B cell (primary cell): ENCODE data around the gene PIK3C3. TPM values are rescaled to one million over a fixed set of nuclear protein-coding genes. Genes with fewer than 3 reads are reported as not detected.

ENCODE experiments used
- ATAC-seq: fragments of 200-7000 bp; cut with Tn5 transposase; one replicate; pipeline ENCODE4 v1.10.0; 2021; ENCODE audit warnings: low read depth, mild to moderate bottlenecking, moderate number of reproducible peaks, moderate library complexity
- CTCF ChIA-PET: fragments of 350-600 bp; sonication (Branson Sonifier 250); formaldehyde crosslinking; loops from one replicate; lab custom pipeline; 2021; ENCODE audit warnings: antibody characterized with exemption, inconsistent platforms; lab: Charles Lee
- POLR2A ChIA-PET: fragments of 350-600 bp; sonication (Branson Sonifier 250); formaldehyde crosslinking; loops from one replicate; lab custom pipeline; 2021; ENCODE audit warnings: antibody characterized with exemption; lab: Charles Lee
- DNase-seq: peaks from one replicate; pipeline ENCODE4 v3.0.0; 2013
- H2AFZ ChIP-seq: 2 replicates; pipeline ENCODE4 v1.6.1; 2012; ENCODE audit warnings: mild to moderate bottlenecking, low read depth, low read length; ENCODE audit not compliant: insufficient read depth, poor library complexity, severe bottlenecking
- H3K27ac ChIP-seq, 2 donors: 1 replicate in 1 of 2; 2 replicates in 1 of 2; pipeline ENCODE4 v1.5.1; 2012 to 2013; ENCODE audit warnings: low read length in 2 of 2, mild to moderate bottlenecking in 2 of 2, moderate library complexity in 1 of 2
- H3K27me3 ChIP-seq, 4 experiments: fragments of 200-600 bp in 1 of 4; sonication (generic) in 1 of 4; replicated peaks in 1 of 4; 1 replicate in 2 of 4; 2 replicates in 2 of 4; pipeline versions ENCODE4 v1.6.1 to v1.7.0; 2013 to 2016; ENCODE audit warnings: low read length in 3 of 4, mild to moderate bottlenecking in 2 of 4, mixed read lengths in 1 of 4, moderate library complexity in 1 of 4; ENCODE audit not compliant: insufficient read depth in 4 of 4, control insufficient read depth in 3 of 4; ENCODE audit errors: control extremely low read depth in 1 of 4
- H3K36me3 ChIP-seq, 2 experiments: replicated peaks in 1 of 2; 1 replicate in 1 of 2; 2 replicates in 1 of 2; pipeline versions ENCODE4 v1.6.1 to v1.7.1; 2013; ENCODE audit warnings: low read length in 1 of 2; ENCODE audit not compliant: insufficient read depth in 2 of 2, control insufficient read depth in 1 of 2; ENCODE audit errors: control extremely low read depth in 1 of 2, extremely low read depth in 1 of 2
- H3K4me1 ChIP-seq, 2 donors: fragments of 200-600 bp in 1 of 2; sonication (generic) in 1 of 2; 1 replicate in 1 of 2; 2 replicates in 1 of 2; pipeline versions ENCODE4 v1.5.1 to v1.6.1; 2013 to 2017; ENCODE audit warnings: low read length in 2 of 2; ENCODE audit not compliant: control insufficient read depth in 2 of 2, insufficient read depth in 2 of 2
- H3K4me2 ChIP-seq: replicated peaks from 2 replicates; pipeline ENCODE3; 2012; ENCODE audit warnings: mild to moderate bottlenecking, low read depth, low read length; ENCODE audit not compliant: poor library complexity, severe bottlenecking
- H3K4me3 ChIP-seq, 5 experiments: fragments of 200-600 bp in 1 of 5; sonication (generic) in 1 of 5; 1 replicate in 3 of 5; 2 replicates in 2 of 5; pipeline versions ENCODE4 v1.5.1 to v1.7.0; 2011 to 2016; ENCODE audit warnings: low read length in 4 of 5, mild to moderate bottlenecking in 4 of 5, low read depth in 2 of 5, control low read depth in 1 of 5, moderate library complexity in 1 of 5; ENCODE audit not compliant: insufficient read depth in 1 of 5; ENCODE audit errors: control extremely low read depth in 1 of 5, extremely low read depth in 1 of 5
- H3K79me2 ChIP-seq: fragments of 200-600 bp; sonication (generic); one replicate; pipeline ENCODE4 v1.6.0; 2016; ENCODE audit warnings: low read length; ENCODE audit not compliant: control insufficient read depth, insufficient read depth
- H3K9ac ChIP-seq: fragments of 200-600 bp; sonication (generic); 2 replicates; pipeline ENCODE4 v1.6.1; 2017; ENCODE audit warnings: mild to moderate bottlenecking, low read length, moderate library complexity
- H3K9me3 ChIP-seq, 3 donors: one replicate each; pipeline versions ENCODE4 v1.6.1 to v1.7.1; 2013; ENCODE audit warnings: low read length in 2 of 3; ENCODE audit not compliant: control insufficient read depth in 2 of 3, insufficient read depth in 1 of 3; ENCODE audit errors: control extremely low read depth in 1 of 3
- H4K20me1 ChIP-seq: 2 replicates; pipeline ENCODE4 v1.6.0; 2012; ENCODE audit warnings: mild to moderate bottlenecking, low read length; ENCODE audit not compliant: insufficient read depth, control insufficient read depth, poor library complexity, severe bottlenecking
- H3K27ac Mint-ChIP-seq: one replicate; pipeline ENCODE4 v1.8.0; 2021; ENCODE audit warnings: mixed read lengths
- H3K27me3 Mint-ChIP-seq: one replicate; pipeline ENCODE4 v1.8.0; 2021; ENCODE audit warnings: mixed read lengths
- H3K4me1 Mint-ChIP-seq: one replicate; pipeline ENCODE4 v1.8.0; 2021; ENCODE audit warnings: mixed read lengths
- H3K4me3 Mint-ChIP-seq: one replicate; pipeline ENCODE4 v1.8.0; 2021; ENCODE audit warnings: mixed read lengths
- H3K9me3 Mint-ChIP-seq: one replicate; pipeline ENCODE4 v1.8.0; 2022; ENCODE audit warnings: mixed read lengths; ENCODE audit not compliant: insufficient read depth
- CTCF ChIP-seq: fragments of 200-600 bp; IDR thresholded peaks from one replicate; pipeline ENCODE4 v1.8.0; 2022; ENCODE audit warnings: antibody characterized with exemption, mild to moderate bottlenecking
- EZH2 ChIP-seq: IDR thresholded peaks from 2 replicates; pipeline ENCODE4 v1.6.1; 2012; ENCODE audit warnings: borderline replicate concordance, low read depth, mild to moderate bottlenecking, moderate library complexity, low read length; ENCODE audit not compliant: insufficient read depth, poor library complexity, severe bottlenecking
- WGBS: methylation state at CpG from one replicate; pipeline ENCODE4 v1.1.5; 2013; ENCODE audit warnings: missing lambda C conversion rate; ENCODE audit not compliant: insufficient coverage; 5-methylcytosine and 5-hydroxymethylcytosine counted together
- intact Hi-C: fragments of 100-400 bp; cut with micrococcal nuclease; formaldehyde crosslinking; loops from one replicate; pipeline ENCODE4 v1.10.0; 2022
- polyA plus RNA-seq: library from polyadenylated mRNA; depleted of rRNA; stranded (reverse); fragments of >200 nt; gene quantifications from 2 replicates; pipeline ENCODE4 v1.2.3, GENCODE V29; 2012
- total RNA-seq, 2 donors: library from RNA; stranded (reverse); fragments of 120-200 nt in 1 of 2; gene quantifications; 1 replicate in 1 of 2; 2 replicates in 1 of 2; pipeline versions ENCODE4 v1.2.3 to v1.2.4, GENCODE V29; 2013 to 2022

The PIK3C3 gene
- total and polyA plus RNA-seq, 2 donors (not counting 1 experiment from before 2014, with no cell fraction given): 13.3 to 87.9 TPM

- POLR2A ChIA-PET: no interaction called here
- intact Hi-C loops: no loop called here
- Mint-ChIP-seq H3K9me3 (no peaks in the 10 kb centered on the region), H3K27me3 (no peaks in the 10 kb centered on the region), H3K4me3 (no peak overlapping the region), H3K4me1 (no peaks in the 10 kb centered on the region), H3K27ac (no peak overlapping the region)
- H3K9me3 ChIP-seq: no peaks in the 10 kb centered on the region
- TF ChIP-seq EZH2: no peak
- no peak for TF ChIP-seq CTCF
- no peaks in the 10 kb centered on the region for H3K4me1 ChIP-seq
- H3K4me3 ChIP-seq: no peak overlapping the region
- H3K36me3 ChIP-seq: no peaks in the 10 kb centered on the region
- no peaks in the 10 kb centered on the region for H3K79me2 ChIP-seq
- no CpG with 5 or more reads among the region's 2 CpGs for WGBS
- CTCF ChIA-PET: interaction anchor here (3.5 kb wide), 1 partner anchor 9 kb away, joined by 20 read pairs; no protein-coding TSS in a partner anchor
- H3K27ac ChIP-seq: no peak overlapping the region
- H4K20me1 ChIP-seq: no peaks in the 10 kb centered on the region
- DNase-seq: no peak
- H2AFZ ChIP-seq: no peak overlapping the region
- H3K9ac ChIP-seq: no peak overlapping the region
- no peak for ATAC-seq
- no peak overlapping the region for H3K4me2 ChIP-seq
- no peaks in the 10 kb centered on the region for H3K27me3 ChIP-seq
These were observed 150.4 kb downstream of the PIK3C3 start for GRCh38 chr18:42105394-42105793.

GRCh38 chr18:42106784-42107183 is 151.8 kb downstream of the PIK3C3 start:
- Histone ChIP-seq H3K79me2 (no peaks in the 10 kb centered on the region), H3K9ac (no peak overlapping the region), H3K27me3 (no peaks in the 10 kb centered on the region), H3K27ac (no peak overlapping the region), H3K9me3 (no peaks in the 10 kb centered on the region), H3K4me1 (no peaks in the 10 kb centered on the region), H4K20me1 (no peaks in the 10 kb centered on the region), H2AFZ (no peak overlapping the region), H3K4me3 (no peak overlapping the region), H3K36me3 (no peaks in the 10 kb centered on the region), H3K4me2 (no peak overlapping the region)
- ATAC-seq (no peak), DNase-seq (no peak)
- no peak overlapping the region for H3K27ac Mint-ChIP-seq
- ChIA-PET CTCF (interaction anchor here (1.4 kb wide), 1 partner anchor 54 kb away, joined by 5 read pairs; no protein-coding TSS in a partner anchor), POLR2A (no interaction called here)
- WGBS: 100% methylated on average over 1 of the region's 2 CpGs
- no peaks in the 10 kb centered on the region for H3K4me1 Mint-ChIP-seq
- no peaks in the 10 kb centered on the region for H3K27me3 Mint-ChIP-seq
- H3K9me3 Mint-ChIP-seq: no peaks in the 10 kb centered on the region
- no peak for TF ChIP-seq EZH2
- TF ChIP-seq CTCF: no peak
- intact Hi-C loops: no loop called here
- no peak overlapping the region for H3K4me3 Mint-ChIP-seq
